Liver (tissue), 9 donors: Measurements from ENCODE around the gene SLIT3. TPM values are rescaled to one million over a fixed set of nuclear protein-coding genes. Genes with fewer than 3 reads are reported as not detected.

ENCODE experiments used
- DNase-seq: peaks from one replicate; pipeline ENCODE4 v3.0.0-alpha.2; 2017; ENCODE audit warnings: low spot score
- H3K27ac ChIP-seq, 2 donors: one replicate each; pipeline ENCODE4 v1.7.0; 2013; ENCODE audit warnings: inconsistent platforms in 2 of 2, low read length in 2 of 2, control low read depth in 1 of 2, low read depth in 1 of 2, mild to moderate bottlenecking in 1 of 2
- H3K27me3 ChIP-seq, 4 donors: one replicate each; pipeline versions ENCODE4 v1.6.1 to v1.7.0; 2013; ENCODE audit warnings: low read length in 3 of 4, inconsistent platforms in 1 of 4, mild to moderate bottlenecking in 1 of 4, moderate library complexity in 1 of 4; ENCODE audit not compliant: control insufficient read depth in 4 of 4, insufficient read depth in 4 of 4
- H3K36me3 ChIP-seq, 4 donors: one replicate each; pipeline versions ENCODE4 v1.6.1 to v1.7.0; 2013; ENCODE audit warnings: low read length in 3 of 4, mild to moderate bottlenecking in 3 of 4, low read depth in 1 of 4, moderate library complexity in 1 of 4; ENCODE audit not compliant: control insufficient read depth in 4 of 4, insufficient read depth in 3 of 4
- H3K4me1 ChIP-seq, 4 donors: one replicate each; pipeline versions ENCODE4 v1.6.1 to v1.7.0; 2013; ENCODE audit warnings: low read length in 3 of 4, mild to moderate bottlenecking in 3 of 4, moderate library complexity in 1 of 4; ENCODE audit not compliant: control insufficient read depth in 4 of 4, insufficient read depth in 4 of 4
- H3K4me3 ChIP-seq, 3 donors: one replicate each; pipeline versions ENCODE4 v1.6.1 to v1.7.0; 2013; ENCODE audit warnings: low read length in 3 of 3, control low read depth in 1 of 3, low read depth in 1 of 3, mild to moderate bottlenecking in 1 of 3
- H3K9ac ChIP-seq, 2 donors: one replicate each; pipeline ENCODE4 v1.7.0; 2013; ENCODE audit warnings: low read length in 2 of 2, mild to moderate bottlenecking in 2 of 2, moderate library complexity in 2 of 2, control low read depth in 1 of 2, low read depth in 1 of 2
- H3K9me3 ChIP-seq, 4 donors: one replicate each; pipeline versions ENCODE4 v1.6.1 to v1.7.0; 2013; ENCODE audit warnings: low read length in 3 of 4; ENCODE audit not compliant: control insufficient read depth in 4 of 4
- EGR1 ChIP-seq, 2 donors: IDR thresholded peaks; 2 replicates each; pipeline ENCODE4 v1.6.1; 2016 to 2018; ENCODE audit warnings: antibody characterized with exemption in 2 of 2, low read depth in 2 of 2
- FOXA1 ChIP-seq: IDR thresholded peaks from 2 replicates; pipeline ENCODE4 v1.6.1; 2016; ENCODE audit warnings: antibody characterized with exemption
- FOXA2 ChIP-seq: IDR thresholded peaks from 2 replicates; pipeline ENCODE4 v1.6.1; 2016; ENCODE audit warnings: antibody characterized with exemption
- GABPA ChIP-seq, 2 donors: IDR thresholded peaks in 1 of 2; conservative IDR thresholded peaks in 1 of 2; 2 replicates each; pipeline ENCODE4 v1.6.1; 2016; ENCODE audit warnings: antibody characterized with exemption in 2 of 2, mild to moderate bottlenecking in 1 of 2, moderate library complexity in 1 of 2
- HNF4A ChIP-seq, 2 donors: conservative IDR thresholded peaks; 2 replicates each; pipeline ENCODE4 v1.6.1; 2016; ENCODE audit warnings: antibody characterized with exemption in 2 of 2, mild to moderate bottlenecking in 2 of 2
- HNF4G ChIP-seq: IDR thresholded peaks from 2 replicates; pipeline ENCODE4 v1.6.1; 2016; ENCODE audit warnings: antibody characterized with exemption
- JUND ChIP-seq, 2 donors: IDR thresholded peaks; 2 replicates each; pipeline ENCODE4 v1.6.1; 2016; ENCODE audit warnings: antibody characterized with exemption in 2 of 2
- NR2F2 ChIP-seq: IDR thresholded peaks from 2 replicates; pipeline ENCODE4 v1.6.1; 2016; ENCODE audit warnings: antibody characterized with exemption
- RXRA ChIP-seq, 2 donors: IDR thresholded peaks; 2 replicates each; pipeline ENCODE4 v1.6.1; 2017 to 2018; ENCODE audit warnings: antibody characterized with exemption in 2 of 2, mild to moderate bottlenecking in 1 of 2
- SP1 ChIP-seq: IDR thresholded peaks from 2 replicates; pipeline ENCODE4 v1.6.1; 2018; ENCODE audit warnings: antibody characterized with exemption, mild to moderate bottlenecking
- TAF1 ChIP-seq: conservative IDR thresholded peaks from 2 replicates; pipeline ENCODE4 v1.6.1; 2016; ENCODE audit warnings: antibody characterized with exemption, mild to moderate bottlenecking
- YY1 ChIP-seq: IDR thresholded peaks from 2 replicates; pipeline ENCODE4 v1.6.1; 2016; ENCODE audit warnings: antibody characterized with exemption, mild to moderate bottlenecking
- WGBS: extraction: QIAGEN DNeasy Blood & Tissue Kit; methylation state at CpG from one replicate; pipeline ENCODE4 v1.1.7; 2013; 5-methylcytosine and 5-hydroxymethylcytosine counted together
- polyA plus RNA-seq, 2 donors: library from polyadenylated mRNA; stranded (reverse) in 1 of 2; unstranded in 1 of 2; fragments of 200-250 nt in 1 of 2; fragments of >200 nt in 1 of 2; fragmentation: Nextera tagmentation in 1 of 2; extraction: Ambion mirVana in 1 of 2; gene quantifications; one replicate each; pipeline versions ENCODE4 v1.2.1 to v1.2.3, GENCODE V29; 2013 to 2015
- total RNA-seq, 2 donors: library from RNA; depleted of rRNA; stranded (reverse); fragments of >200 nt; gene quantifications; one replicate each; pipeline ENCODE4 v1.2.3, GENCODE V29; 2014
- TF ChIP-seq, protein P1 (sequence below): IDR thresholded peaks from 2 replicates; pipeline ENCODE4 v1.6.1; 2016; ENCODE audit warnings: antibody characterized with exemption
- TF ChIP-seq, protein P2 (sequence below): IDR thresholded peaks from 2 replicates; pipeline ENCODE4 v1.6.1; 2016; ENCODE audit warnings: antibody characterized with exemption
- TF ChIP-seq, protein P3 (sequence below): fragments of 150-350 bp; IDR thresholded peaks from 2 replicates; pipeline ENCODE4 v1.5.1; 2017; ENCODE audit warnings: improper control_type of control experiment, low read depth, low read length; ENCODE audit not compliant: missing input control
- TF ChIP-seq, protein P4 (sequence below): IDR thresholded peaks from 2 replicates; pipeline ENCODE4 v1.6.1; 2016; ENCODE audit warnings: antibody characterized with exemption, mild to moderate bottlenecking
- donor health status: healthy.
- donor health status: healthy.
- donor health status: healthy.
- donor health status: healthy.
- donor health status: healthy.

The SLIT3 gene
- total and polyA plus RNA-seq, 4 donors: 0.61 to 1.3 (median 0.91) TPM

DNA sequence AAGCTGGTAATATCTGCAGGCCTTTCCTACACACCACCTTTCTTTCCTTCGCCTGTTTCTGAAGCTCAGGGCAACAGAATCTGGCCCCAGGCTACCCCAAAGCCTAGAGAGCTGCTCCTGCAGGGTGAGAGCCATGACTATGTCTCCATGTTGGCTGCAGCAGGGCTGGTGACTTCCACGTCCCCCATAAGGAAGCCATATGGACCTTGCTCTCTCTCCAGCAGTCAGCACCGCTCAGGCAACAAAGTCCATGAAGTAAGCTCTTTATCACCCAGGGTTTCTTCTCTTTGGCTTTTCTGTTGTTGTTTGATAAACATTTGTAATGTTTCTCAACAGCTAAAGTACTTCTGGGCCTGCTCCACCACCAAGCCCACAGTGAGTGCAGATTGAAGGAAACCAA is 125.2 kb downstream of the SLIT3 start:
- Histone ChIP-seq H3K36me3 (no peaks in the 10 kb centered on the region), H3K9me3 (no peaks in the 10 kb centered on the region), H3K4me1 (no peaks in the 10 kb centered on the region), H3K27ac (no peak overlapping the region), H3K9ac (no peak overlapping the region), H3K27me3 (no peaks in the 10 kb centered on the region), H3K4me3 (no peak overlapping the region)
- TF ChIP-seq RXRA (IDR thresholded peaks at IDR 0.05) (no peak), YY1 (no peak), NR2F2 (no peak), FOXA1 (no peak), TAF1 (no peak), EGR1 (IDR thresholded peaks at IDR 0.05; ENCODE audit: low read depth in 2 of 2) (no peak), FOXA2 (no peak), HNF4G (no peak), JUND (IDR thresholded peaks at IDR 0.05) (no peak)
- TF ChIP-seq, protein P1, sequence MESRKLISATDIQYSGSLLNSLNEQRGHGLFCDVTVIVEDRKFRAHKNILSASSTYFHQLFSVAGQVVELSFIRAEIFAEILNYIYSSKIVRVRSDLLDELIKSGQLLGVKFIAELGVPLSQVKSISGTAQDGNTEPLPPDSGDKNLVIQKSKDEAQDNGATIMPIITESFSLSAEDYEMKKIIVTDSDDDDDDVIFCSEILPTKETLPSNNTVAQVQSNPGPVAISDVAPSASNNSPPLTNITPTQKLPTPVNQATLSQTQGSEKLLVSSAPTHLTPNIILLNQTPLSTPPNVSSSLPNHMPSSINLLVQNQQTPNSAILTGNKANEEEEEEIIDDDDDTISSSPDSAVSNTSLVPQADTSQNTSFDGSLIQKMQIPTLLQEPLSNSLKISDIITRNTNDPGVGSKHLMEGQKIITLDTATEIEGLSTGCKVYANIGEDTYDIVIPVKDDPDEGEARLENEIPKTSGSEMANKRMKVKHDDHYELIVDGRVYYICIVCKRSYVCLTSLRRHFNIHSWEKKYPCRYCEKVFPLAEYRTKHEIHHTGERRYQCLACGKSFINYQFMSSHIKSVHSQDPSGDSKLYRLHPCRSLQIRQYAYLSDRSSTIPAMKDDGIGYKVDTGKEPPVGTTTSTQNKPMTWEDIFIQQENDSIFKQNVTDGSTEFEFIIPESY: no peak
- TF ChIP-seq, protein P2, sequence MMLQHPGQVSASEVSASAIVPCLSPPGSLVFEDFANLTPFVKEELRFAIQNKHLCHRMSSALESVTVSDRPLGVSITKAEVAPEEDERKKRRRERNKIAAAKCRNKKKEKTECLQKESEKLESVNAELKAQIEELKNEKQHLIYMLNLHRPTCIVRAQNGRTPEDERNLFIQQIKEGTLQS: no peak
- no peak for DNase-seq
- 70% methylated on average over 3 of the region's 3 CpGs for WGBS

DNA sequence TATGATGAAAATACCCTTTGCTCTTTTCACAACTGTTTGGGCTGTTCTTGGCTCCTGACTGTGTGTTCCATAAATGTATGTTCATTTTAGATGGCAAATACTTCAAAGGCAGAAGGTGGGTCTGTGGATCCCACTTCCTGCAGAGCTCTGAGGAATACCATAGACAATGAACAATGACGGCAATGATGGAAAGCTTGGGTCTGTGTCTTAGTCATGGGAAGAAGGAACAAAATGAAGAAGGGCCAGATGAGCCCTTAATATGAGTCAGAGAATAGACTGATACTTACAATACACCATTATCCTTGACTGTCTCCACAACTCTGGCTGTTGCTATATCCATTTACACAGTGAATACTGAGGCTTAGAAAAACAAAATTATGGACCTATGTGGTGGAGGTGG is 126.0 kb downstream of the SLIT3 start:
- TF ChIP-seq GABPA (IDR thresholded peaks at IDR 0.05 in 1 of 2, conservative IDR thresholded peaks at IDR 0.05 in 1 of 2) (no peak), HNF4G (no peak), FOXA1 (no peak), HNF4A (conservative IDR thresholded peaks at IDR 0.05) (no peak), JUND (IDR thresholded peaks at IDR 0.05) (no peak), YY1 (no peak)
- TF ChIP-seq, protein P3, sequence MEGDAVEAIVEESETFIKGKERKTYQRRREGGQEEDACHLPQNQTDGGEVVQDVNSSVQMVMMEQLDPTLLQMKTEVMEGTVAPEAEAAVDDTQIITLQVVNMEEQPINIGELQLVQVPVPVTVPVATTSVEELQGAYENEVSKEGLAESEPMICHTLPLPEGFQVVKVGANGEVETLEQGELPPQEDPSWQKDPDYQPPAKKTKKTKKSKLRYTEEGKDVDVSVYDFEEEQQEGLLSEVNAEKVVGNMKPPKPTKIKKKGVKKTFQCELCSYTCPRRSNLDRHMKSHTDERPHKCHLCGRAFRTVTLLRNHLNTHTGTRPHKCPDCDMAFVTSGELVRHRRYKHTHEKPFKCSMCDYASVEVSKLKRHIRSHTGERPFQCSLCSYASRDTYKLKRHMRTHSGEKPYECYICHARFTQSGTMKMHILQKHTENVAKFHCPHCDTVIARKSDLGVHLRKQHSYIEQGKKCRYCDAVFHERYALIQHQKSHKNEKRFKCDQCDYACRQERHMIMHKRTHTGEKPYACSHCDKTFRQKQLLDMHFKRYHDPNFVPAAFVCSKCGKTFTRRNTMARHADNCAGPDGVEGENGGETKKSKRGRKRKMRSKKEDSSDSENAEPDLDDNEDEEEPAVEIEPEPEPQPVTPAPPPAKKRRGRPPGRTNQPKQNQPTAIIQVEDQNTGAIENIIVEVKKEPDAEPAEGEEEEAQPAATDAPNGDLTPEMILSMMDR: no peak
- no peaks in the 10 kb centered on the region for H3K36me3 ChIP-seq
- no peak for DNase-seq
- no peak overlapping the region for H3K9ac ChIP-seq
- H3K4me3 ChIP-seq: no peak overlapping the region
- no peaks in the 10 kb centered on the region for H3K9me3 ChIP-seq
- no peaks in the 10 kb centered on the region for H3K4me1 ChIP-seq
- no peak overlapping the region for H3K27ac ChIP-seq
- WGBS: 94% methylated on average over 1 of the region's 1 CpG
- H3K27me3 ChIP-seq: no peaks in the 10 kb centered on the region

DNA sequence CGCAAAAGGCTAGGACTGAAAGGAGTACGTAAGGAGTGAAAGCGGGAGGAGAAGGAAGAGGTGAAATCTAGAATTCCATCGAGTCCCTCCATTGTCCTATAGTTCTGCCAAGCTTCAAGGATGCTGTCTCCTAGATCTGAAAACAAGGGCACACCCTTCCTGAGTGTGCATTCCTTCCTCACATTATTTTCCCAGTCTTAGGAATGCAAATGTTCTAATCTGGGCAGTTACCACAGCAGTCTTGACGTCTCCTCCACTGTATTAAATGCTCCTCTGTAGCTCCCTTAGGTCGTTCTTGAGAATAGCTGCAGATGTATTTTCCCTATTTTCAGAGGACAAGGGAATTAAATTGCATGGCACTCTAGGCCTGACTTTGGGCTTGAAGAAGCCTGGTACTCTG is 127.6 kb downstream of the SLIT3 start:
- WGBS: 83% methylated on average over 6 of the region's 6 CpGs
- Histone ChIP-seq H3K4me3 (no peak overlapping the region), H3K27me3 (no peaks in the 10 kb centered on the region), H3K27ac (no peak overlapping the region), H3K4me1 (no peaks in the 10 kb centered on the region), H3K9ac (no peak overlapping the region), H3K36me3 (no peaks in the 10 kb centered on the region), H3K9me3 (no peaks in the 10 kb centered on the region)
- DNase-seq: no peak
- TF ChIP-seq, protein P4, sequence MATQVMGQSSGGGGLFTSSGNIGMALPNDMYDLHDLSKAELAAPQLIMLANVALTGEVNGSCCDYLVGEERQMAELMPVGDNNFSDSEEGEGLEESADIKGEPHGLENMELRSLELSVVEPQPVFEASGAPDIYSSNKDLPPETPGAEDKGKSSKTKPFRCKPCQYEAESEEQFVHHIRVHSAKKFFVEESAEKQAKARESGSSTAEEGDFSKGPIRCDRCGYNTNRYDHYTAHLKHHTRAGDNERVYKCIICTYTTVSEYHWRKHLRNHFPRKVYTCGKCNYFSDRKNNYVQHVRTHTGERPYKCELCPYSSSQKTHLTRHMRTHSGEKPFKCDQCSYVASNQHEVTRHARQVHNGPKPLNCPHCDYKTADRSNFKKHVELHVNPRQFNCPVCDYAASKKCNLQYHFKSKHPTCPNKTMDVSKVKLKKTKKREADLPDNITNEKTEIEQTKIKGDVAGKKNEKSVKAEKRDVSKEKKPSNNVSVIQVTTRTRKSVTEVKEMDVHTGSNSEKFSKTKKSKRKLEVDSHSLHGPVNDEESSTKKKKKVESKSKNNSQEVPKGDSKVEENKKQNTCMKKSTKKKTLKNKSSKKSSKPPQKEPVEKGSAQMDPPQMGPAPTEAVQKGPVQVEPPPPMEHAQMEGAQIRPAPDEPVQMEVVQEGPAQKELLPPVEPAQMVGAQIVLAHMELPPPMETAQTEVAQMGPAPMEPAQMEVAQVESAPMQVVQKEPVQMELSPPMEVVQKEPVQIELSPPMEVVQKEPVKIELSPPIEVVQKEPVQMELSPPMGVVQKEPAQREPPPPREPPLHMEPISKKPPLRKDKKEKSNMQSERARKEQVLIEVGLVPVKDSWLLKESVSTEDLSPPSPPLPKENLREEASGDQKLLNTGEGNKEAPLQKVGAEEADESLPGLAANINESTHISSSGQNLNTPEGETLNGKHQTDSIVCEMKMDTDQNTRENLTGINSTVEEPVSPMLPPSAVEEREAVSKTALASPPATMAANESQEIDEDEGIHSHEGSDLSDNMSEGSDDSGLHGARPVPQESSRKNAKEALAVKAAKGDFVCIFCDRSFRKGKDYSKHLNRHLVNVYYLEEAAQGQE: no peak
- no peak for TF ChIP-seq EGR1 (IDR thresholded peaks at IDR 0.05; ENCODE audit: low read depth in 2 of 2)
- TF ChIP-seq, protein P3: no peak
- no peak for TF ChIP-seq TAF1
- TF ChIP-seq NR2F2: no peak
- TF ChIP-seq YY1: no peak
- TF ChIP-seq, protein P1: no peak
- no peak for TF ChIP-seq SP1
